Measurements from ENCODE around the gene LRRC75A.
"Not testable (repeated sequence)": the region's sequence is repeated elsewhere in the genome, so short reads cannot be mapped to it uniquely, and the experiment has no call there.

The LRRC75A gene

DNA sequence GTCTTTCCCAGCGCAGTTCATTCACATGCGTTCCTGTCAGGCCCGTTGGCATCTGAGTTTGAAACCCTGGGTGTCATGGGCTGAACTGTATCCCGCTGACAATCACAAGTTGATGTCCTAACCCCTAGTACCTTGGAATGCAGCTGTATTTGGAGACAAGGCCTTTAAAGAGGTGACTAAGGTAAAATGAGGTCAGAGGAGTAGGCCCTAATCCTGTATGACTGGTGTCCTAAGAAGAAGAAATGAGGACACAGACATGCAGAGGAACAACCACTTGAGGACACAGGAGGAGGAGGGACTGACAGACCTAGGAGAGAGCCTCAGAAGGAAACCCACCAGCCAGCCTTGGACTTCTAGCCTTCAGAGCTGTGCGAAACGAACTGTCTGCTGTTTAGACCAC lies 43.5 kb downstream of the LRRC75A start:
- no peak for DNase-seq

DNA sequence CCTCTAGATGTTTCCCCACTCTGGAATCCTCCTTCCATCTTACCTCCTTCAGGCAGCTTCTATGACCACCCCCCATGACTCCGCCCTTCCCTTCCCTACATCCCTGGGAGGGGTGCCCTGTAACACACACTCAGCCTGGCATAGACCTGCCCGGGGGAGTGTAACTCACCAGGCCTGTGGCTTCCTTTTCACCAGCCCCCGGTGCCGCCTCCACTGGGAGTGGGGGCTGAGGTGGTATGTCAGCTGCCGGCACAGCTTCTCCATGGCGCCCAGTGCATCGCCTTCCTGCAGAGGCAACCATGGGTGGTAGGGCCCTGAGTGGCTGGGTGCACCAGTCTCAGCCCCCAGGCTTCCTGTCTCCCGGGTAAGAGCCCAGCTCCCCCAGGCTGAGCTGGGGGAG lies 44.3 kb downstream of the LRRC75A start:
- DNase-seq, result no peak

DNA sequence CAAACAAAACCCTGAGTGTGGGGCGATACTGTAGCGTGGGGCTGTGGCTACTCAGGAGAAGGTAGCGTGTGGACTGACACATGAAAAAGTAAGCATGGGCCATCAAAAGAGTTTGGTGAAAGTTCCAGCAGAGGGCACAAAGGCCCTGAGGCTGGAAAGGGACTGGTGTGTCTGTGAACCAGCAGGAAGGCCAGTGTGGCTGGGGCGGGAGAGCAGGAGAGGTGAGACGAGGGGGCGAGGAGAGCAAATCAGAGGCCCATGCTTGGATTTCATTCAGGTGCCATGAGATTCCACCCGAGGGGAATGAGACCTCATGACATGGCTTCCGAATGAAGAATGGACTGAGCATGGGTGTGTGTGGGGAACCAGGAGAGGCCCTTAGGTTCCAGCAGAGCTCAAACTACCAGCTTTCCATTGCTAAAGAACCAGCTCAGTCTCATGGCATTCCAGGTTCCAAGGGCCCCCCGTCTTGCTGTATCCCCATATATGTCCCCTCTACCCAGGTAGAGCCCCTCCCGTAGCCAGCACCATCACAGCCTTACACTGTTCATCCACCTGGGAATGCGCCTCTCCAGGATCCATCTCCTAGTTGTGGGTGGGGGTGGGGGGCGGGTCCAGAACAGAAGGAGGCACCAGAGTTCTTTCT lies 45.5 kb downstream of the LRRC75A start:
- no peak for DNase-seq

DNA sequence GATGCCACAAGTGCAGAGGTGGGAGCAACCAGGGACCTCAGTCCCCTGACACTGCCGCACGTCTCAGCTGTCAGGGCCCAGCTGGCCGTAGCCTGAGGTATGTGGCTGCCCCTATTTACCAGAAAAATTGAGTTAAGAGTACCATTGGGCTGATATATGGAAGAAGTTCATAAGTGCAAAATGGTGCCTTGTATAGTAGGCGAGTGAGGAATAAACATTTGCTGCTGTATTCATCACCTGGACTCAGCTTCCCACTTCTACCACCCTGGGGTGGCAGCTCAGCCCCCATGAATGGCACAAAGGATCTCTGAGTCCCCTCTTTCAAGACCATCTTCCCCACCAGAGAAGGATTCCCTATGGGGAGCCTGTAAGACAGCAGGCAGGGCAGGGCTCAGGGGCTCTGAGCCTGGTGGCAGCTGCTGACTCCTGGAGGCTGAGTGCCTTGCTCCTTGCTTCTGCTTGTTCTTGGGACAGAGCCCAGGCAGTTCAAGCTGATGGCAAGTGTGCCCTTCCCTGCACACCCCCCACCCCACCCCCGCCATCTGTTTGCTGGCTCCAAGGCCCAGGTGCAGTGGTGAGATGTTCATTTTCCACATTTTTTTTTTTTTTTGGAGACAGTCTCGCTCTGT lies 47.6 kb downstream of the LRRC75A start:
- peak; percentile 71 for DNase-seq

DNA sequence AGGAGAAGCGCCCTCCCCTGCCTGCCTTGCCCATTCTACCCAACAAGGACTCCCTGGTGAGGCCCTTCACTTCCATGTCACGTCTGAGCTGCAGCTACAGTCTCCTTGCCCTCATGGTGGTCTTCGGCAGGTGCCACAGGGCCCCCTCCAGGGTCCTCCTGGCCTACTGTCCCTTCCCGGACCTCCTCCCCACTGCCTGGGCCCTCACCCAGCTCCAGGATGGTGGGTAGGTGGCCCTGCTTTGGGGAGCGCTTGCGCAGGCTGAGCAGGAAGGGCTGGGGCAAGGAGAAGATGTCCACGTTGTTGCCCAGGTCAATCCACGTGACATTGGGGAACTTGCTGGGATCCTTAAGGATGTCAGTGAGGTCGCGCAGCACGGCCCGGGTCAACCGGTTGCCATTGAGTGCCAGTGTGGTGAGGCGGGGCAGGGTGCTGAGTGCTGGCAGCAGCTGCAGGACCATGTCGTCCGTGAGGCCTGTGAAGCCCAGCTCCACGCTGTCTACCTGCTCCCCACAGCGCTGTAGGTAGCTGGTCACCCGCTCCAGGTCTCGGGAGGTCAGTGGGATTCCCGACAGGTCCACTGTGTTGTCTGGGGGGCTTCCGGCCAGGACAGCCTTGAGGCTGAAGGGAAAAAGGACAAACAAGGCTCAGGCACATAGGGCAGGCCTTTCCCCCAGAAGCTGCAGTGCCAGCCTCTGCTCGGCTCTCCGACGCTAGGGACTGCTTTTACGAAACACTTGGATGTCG lies 48.3 kb downstream of the LRRC75A start:
- no peak for DNase-seq

DNA sequence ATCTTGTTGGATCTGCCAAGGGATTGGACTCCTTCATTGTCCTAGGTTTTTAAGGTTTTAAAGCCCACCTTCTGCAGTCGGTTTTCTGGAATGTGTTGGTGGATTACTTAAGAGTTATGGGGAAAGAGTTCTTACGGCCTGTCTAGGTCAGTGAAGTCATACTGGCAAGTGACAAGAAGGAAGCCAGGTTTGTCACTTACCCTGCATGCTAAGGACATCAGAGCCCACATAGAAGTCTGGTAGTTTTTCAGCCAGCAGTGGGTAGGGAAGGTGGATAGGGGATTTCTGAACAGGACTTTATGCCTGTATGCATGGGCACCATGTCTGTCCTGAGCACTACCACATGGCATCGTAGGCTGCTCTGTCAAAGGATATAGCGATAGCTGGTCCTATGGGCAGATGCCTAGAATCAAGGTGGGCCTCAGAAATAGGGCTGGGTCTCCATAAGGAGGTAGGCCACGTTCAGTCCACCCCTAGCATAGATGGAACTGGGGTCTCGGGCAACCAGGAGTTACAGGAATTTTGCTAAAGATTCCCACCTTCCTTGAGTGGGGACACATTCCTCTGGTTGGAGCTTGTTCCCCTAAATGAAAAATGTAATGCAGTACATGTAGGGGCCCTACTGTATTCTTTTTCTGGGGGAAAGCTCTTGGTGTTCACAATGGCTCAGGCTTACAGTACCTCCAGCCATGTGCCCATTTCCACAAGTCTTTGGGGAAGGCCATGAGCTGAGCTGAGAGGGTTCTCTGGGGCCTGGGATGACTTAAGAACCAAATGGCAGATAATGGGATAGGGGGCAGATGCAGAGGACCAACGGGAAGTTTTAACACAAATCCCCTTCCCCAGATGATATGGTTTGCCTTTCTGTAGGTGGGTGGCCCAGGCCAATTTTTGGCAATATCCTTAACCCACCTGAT lies 49.1 kb downstream of the LRRC75A start:
- peak; percentile 42 for DNase-seq

DNA sequence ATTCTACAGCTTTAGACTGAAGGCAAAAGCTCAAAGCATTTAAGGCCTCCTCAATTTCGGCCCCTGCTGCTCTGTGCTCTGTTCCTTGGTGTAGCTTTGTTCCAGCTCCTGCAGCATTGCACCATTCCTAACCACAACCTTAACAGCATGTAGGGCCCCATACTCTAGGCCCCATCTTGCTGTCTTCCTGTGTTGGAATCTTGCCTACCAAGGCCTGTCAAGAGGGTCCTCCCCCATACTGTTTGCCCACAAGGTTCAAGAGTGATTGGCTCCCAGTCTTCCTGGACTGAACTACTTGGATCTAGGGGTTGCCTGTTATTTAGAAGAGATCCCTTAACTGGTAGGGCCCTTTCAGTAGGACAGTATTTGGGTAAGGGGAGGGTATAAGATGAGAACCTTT lies 49.9 kb downstream of the LRRC75A start:
- peak; percentile 44 for DNase-seq

DNA sequence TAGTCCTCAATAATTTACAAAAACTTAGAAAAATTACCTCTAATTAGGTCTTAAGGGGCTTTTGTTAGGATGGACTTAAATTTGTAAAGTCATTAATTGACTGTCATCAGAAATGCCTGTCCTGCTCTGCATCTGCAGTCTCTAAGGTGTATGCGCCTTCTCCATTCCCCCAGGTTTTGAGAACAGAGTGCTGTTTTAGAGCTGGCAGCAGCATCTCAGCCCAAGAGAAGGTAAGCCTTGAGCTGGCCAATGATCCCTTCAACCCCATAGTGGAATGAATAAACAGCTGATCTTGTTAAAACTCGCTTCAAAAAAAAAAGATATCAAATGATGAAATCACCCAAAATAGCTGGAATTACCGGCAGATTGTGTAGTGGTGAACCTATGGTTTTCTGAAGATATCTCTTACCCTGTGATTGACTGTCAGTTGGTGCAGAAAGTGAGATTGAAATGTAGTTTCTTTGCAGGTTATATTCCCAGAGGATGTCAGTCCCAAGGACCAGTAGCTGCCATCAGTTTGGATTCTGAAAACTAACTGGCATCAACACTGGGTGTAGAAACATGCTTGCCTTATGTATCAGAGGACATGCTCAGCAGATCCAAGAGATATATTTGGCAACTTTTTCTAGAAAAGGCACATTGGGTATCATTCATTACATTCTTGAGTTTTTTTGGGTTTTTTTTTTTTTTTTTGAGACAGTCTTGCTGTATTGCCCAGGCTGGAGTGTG lies 50.9 kb downstream of the LRRC75A start:
- no peak for DNase-seq

DNA sequence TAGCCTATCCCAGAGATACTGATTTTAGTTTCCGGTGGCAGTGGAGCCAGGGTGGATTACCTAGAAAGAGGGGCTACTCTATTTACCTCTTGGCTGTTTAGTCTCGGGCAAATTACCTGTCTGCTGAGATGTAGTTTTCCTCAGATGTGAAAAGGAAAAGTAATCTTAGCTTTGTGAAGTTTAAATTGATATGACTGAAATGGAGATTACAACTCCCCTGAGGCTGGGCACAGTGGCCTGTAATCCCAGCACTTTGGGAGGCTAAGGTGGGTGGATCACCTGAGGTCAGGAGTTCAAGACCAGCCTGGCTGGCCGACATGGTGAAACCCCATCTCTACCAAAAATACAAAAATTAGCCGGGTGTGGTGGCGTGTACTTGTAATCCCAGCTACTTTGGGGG lies 51.6 kb downstream of the LRRC75A start:
- DNase-seq, result not testable (repeated sequence)

DNA sequence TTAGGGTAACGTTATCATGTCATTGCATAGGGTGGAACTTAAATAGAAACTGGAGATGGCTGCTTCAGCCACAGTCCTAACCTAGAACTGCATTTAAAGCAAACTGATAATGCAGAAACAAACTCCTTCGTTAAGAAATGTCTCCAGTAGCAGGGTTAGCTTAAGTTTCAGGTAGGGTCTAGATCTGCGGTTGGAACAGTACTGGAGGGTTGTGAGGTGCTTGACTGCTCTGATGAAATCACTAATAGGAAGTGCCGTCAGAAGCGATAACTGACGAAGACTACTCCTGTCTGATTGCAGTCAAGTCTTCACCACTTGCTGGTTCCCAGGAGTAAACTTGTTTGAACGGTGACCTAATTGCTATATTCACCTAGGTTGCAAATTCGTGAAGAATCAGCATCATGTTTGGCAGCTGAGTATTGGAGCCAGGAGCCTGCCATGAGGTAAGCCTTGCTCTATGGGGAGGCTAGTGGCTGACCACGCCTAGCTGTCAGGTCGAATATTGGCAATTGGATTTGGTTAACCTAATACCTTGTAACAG lies 52.1 kb downstream of the LRRC75A start:
- DNase-seq, result no peak

DNA sequence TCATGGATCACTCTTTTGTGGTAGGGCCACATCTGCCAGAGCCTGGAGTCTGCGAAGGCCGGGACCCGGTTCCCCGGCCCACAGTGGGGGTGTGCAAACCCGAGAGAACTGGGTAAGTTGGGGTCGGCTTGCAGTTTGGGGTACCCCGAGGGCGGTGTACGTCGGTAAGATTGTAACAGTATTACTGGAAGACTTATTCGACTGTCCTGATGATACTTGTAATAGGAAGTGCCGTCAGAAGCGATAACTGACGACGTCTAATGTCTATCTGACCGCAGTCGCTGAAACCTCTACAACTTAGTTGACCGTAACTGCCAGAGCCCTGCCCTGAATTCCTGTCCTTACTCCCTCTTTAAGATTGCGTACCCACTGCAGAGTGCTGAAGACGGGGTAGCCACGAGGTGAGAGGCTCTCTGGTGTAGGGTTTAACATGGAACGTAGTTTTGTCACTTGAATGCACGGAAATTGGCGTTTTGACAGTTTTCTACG lies 52.6 kb downstream of the LRRC75A start:
- DNase-seq, result no peak

DNA sequence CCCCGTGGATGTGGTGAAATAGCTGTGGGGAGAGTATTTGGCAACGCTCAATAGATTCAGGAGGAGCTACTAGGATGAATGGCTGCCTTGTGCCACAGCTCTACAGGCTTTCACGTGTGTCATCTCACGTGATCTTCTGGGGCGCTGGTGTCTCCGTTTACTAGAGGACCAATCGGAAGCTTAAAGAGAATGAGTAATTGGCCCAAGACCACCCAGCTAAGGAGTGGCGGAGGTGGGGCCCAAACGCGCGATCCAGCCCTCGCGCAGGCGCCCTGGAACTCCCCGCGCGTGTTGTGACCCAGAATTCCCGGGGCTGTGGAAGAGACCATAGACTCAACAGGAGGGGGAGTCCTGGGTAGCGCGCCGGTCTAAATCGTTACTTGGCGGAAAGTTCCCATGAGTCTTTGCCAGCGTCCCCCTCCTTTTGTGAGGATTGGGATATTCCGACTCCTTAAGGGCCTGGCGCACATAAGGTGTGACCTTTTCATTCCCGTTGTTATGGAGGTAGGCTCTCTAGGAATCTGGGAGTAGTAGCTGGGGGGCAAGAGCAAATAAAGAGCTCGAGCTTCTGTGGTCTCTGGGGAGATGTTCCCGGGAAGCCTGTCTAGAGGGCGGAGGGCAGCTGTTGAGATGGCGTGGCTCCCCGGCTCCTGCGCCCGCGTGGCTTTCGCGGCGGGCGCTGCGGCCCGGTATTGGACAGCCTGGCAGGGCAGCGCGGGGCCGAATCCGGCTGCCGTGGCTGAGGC lies 53.3 kb downstream of the LRRC75A start:
- peak; percentile 97 for DNase-seq

DNA sequence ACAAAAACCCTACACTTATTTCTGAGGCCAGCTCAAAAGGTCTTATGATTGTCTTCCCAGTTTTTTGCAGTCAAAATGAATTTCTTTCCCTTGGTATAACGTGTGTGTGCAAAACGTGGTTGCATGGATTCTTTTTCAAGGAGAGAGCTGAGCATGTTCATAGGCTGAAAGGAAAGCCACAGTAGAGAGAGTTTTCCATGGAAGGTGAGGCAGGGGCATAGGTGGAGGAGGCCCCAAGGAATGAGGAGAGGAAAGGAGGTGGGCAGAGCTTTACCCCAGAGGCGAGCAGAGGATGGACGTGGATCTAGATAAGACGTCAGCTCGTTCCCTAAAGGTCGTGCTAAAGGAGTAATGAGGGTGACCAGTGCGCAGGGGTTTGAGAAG lies 53.8 kb downstream of the LRRC75A start:
- DNase-seq, result no peak

DNA sequence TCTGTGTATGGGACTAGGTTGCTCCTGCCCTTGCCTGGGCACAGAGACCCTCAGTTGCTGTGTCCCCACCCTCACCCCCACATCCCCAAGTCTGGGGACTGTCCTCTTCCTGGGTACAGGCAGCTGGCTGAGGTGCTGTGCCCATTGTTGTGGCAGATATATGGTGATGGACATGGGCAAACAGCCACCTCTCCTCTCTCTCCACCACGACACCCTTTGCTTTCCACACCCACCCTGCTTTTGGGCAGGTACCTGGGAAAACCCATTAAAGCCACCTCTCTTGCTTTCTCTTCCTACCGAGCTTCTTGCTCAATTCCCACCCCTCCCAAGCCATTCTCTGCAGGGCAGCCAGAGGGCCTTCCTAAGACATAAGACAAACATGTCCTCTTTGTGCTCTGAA lies 54.9 kb downstream of the LRRC75A start:
- DNase-seq, result no peak

DNA sequence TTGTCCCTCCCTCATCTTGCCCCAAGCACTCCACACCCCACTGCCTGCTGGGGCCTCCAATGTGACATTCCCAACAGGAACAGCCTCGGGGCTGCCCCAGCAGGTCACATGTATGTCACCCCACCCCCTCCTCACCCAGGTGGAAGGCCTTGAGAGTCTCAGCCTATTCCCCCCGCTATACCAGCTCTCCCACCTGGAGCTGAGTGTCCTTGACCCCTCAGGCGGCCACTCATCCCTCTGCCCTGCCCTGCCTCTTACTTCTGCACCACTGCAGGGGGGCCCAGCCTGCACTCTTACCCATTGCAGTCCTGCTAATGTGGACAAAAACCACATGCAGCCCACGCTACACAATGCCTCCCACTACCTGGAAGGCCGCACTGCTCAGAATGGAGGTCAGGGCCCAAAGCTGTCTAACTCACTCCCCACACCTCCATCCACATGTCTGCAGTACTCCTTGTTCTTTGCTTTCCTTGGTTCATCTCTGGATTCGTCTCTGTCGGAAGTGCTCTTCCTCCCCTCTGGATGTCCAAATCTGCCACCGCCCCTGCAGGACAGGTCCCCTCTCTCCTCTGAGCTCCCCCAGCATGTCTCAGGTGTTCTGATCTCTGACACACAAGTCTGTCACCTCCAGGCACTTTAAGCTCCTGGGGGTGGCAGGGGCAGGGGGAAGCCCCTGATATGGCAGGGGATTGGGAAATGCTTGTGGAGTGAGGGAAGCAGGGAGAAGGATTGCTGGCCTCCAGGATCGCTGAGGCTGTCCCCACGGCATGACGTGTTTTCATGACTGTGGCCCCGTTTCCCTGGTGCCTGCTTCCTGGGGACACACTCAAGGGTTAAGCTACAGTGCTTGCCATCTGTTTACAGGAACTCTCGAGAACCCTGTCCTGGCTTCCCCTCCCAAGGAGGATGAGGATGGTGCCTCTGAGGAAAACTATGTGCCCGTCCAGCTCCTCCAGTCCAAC lies 55.8 kb downstream of the LRRC75A start:
- DNase-seq, result no peak

DNA sequence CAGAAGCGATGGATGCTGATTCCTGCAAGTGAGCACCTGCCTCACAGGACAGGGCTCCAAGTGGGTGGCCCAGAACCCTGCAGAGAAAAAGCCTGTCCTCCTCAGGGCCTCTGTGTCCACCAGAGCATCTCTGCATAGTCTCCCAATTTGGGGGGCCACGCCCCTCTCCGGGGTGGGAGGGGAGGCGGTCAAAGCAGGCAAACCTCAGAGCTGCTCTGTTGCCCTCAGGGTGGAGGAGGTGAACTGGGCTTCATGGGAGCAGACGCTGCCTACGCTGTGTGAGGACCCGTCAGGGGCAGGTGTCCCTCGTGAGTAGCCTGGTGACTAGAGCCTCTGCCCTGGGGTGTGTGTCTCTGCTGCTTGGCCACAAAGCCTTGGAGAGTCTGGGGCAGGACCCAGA lies 57.3 kb downstream of the LRRC75A start:
- no peak for DNase-seq

DNA sequence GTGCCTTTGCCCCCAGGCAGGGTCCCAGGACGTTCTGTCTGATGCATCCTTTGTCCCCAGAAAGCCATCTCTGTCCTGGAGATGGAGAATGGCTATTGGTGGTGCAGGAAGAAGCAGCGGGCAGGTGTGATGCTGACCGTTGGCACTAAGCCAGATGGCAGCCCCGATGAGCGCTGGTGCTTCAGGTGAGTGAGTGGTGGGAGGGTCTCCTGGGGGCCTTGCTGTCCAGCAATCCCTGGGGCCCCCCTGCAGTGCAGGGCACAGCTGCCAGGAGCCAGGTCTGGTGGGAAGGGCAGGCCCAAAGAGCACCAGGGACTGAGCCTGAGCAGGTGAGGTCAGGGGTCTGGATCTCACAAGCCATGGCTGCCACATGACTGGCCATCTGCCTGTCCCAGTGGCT lies 58.5 kb downstream of the LRRC75A start:
- no peak for DNase-seq

DNA sequence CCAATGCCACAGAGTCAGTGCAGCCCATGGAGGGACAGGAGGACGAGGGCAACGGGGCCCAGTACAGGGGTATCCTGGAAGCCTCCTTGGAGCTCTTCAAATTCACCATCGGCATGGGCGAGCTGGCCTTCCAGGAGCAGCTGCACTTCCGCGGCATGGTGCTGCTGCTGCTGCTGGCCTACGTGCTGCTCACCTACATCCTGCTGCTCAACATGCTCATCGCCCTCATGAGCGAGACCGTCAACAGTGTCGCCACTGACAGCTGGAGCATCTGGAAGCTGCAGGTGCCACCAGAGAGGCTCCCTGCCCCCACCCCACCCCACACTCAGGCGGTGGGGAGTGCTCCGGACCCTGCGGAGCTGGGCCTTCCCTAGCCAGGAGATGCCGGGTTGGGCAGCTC lies 60.0 kb downstream of the LRRC75A start:
- no peak for DNase-seq

DNA sequence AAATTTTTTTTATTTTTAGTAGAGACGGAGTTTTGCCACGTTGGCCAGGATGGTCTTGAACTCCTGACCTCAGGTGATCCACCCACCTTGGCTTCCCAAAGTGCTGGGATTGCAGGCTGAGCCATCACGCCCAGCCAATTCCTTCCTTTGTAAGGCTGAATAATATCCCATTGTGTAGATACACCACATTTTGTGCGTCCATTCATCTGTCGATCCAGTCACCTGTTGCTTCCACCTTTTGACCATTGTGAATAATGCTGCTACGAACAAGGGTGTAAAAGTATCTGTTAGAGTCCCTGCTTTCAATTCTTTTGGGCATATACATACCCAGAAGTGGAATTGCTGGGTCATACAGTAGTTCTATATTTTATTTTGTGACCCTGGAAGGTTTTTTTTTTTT lies 61.3 kb downstream of the LRRC75A start:
- no peak for DNase-seq

DNA sequence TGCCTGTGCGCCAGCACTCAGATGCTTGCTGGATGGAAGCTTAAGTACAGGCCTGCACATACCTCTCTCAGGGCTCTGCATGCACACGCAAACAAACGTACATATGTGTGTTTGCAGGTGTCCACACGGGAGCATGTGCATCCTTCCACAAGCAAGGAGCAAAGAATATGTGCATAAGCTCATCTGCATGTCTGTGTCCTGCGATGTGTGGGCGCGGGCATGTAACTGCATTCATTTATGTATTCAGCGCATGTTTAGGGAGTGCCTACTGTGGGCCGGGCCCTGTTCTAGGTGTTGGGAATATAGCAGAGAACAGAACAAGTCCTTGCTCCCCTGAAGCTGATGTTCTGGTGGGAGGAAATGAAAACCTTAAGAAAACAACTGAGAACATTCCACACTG lies 62.9 kb downstream of the LRRC75A start:
- DNase-seq, result no peak

Measured in DMS 273 treated with DMSO at 0.1 percent for 48 hours (cell line).